AG04450 (cell line): ENCODE data around the gene DHRS1. TPM values are rescaled to one million over a fixed set of nuclear protein-coding genes. Genes with fewer than 3 reads are reported as not detected.

Source experiments
- CTCF ChIA-PET: fragments of 300-600, 350-600 bp; formaldehyde crosslinking; extraction: SDS; loops from one replicate; lab custom pipeline; 2022; ENCODE audit warnings: antibody characterized with exemption, inconsistent platforms; lab: Charles Lee
- POLR2A ChIA-PET: fragments of 350-600 bp; formaldehyde crosslinking; extraction: SDS; loops from one replicate; lab custom pipeline; 2021; ENCODE audit warnings: antibody characterized with exemption, inconsistent platforms; lab: Yijun Ruan, JAX
- DNase-seq: peaks from one replicate; pipeline ENCODE4 v3.0.0-alpha.2; 2011; ENCODE audit warnings: low read depth, low spot score
- H3K27ac ChIP-seq: one replicate; pipeline ENCODE4 v1.5.1; 2012; ENCODE audit warnings: low read depth, low read length, control low read depth
- H3K27me3 ChIP-seq: one replicate; pipeline ENCODE4 v1.6.0; 2012; ENCODE audit warnings: low read length; ENCODE audit not compliant: control insufficient read depth, insufficient read depth
- H3K4me3 ChIP-seq: 2 replicates; pipeline ENCODE4 v1.5.1; 2011; ENCODE audit warnings: mild to moderate bottlenecking, low read depth, low read length, control low read depth
- H3K9me3 ChIP-seq: 2 replicates; pipeline ENCODE4 v1.5.1; 2012; ENCODE audit warnings: low read length; ENCODE audit not compliant: control insufficient read depth, insufficient read depth
- polyA plus RNA-seq: library from polyadenylated mRNA; depleted of rRNA; stranded (reverse); fragments of >200 nt; gene quantifications from 2 replicates; pipeline ENCODE4 v1.2.3, GENCODE V29; 2011
- TF ChIP-seq, protein P1 (sequence below): IDR thresholded peaks from 2 replicates; pipeline ENCODE4 v1.5.1; 2011; ENCODE audit warnings: low read depth, low read length, control low read depth, inconsistent platforms

The DHRS1 gene
- polyA plus RNA-seq, 1 experiment: 33.8 TPM

DNA sequence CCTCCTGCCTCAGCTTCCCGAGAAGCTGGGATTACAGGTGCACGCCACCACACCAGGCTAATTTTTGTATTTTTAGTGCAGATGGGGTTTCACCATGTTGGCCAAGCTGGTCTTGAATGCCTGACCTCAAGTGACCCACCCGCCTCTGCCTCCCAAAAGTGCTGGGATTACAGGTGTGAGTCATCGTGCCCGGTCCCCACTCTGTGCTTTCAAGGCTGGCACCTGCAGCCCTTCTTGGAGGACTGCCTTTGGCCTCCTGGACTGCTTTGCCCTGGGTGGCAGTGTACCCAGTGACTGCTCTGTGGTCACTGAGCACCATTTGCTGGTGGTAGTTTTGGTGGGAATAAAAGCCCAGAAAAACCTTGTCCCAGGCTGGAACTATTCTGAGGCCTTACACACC is 12.6 kb downstream of the DHRS1 start:
- POLR2A ChIA-PET: interaction anchor here (0.8 kb wide), 1 partner anchor 44 kb away, joined by 4 read pairs; no protein-coding TSS in a partner anchor
- DNase-seq: no peak
- Histone ChIP-seq H3K27ac (no peak overlapping the region), H3K4me3 (no peak overlapping the region), H3K27me3 (no peaks in the 10 kb centered on the region), H3K9me3 (no peaks in the 10 kb centered on the region)
- CTCF ChIA-PET: no interaction called here
- TF ChIP-seq, protein P1, sequence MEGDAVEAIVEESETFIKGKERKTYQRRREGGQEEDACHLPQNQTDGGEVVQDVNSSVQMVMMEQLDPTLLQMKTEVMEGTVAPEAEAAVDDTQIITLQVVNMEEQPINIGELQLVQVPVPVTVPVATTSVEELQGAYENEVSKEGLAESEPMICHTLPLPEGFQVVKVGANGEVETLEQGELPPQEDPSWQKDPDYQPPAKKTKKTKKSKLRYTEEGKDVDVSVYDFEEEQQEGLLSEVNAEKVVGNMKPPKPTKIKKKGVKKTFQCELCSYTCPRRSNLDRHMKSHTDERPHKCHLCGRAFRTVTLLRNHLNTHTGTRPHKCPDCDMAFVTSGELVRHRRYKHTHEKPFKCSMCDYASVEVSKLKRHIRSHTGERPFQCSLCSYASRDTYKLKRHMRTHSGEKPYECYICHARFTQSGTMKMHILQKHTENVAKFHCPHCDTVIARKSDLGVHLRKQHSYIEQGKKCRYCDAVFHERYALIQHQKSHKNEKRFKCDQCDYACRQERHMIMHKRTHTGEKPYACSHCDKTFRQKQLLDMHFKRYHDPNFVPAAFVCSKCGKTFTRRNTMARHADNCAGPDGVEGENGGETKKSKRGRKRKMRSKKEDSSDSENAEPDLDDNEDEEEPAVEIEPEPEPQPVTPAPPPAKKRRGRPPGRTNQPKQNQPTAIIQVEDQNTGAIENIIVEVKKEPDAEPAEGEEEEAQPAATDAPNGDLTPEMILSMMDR: no peak

DNA sequence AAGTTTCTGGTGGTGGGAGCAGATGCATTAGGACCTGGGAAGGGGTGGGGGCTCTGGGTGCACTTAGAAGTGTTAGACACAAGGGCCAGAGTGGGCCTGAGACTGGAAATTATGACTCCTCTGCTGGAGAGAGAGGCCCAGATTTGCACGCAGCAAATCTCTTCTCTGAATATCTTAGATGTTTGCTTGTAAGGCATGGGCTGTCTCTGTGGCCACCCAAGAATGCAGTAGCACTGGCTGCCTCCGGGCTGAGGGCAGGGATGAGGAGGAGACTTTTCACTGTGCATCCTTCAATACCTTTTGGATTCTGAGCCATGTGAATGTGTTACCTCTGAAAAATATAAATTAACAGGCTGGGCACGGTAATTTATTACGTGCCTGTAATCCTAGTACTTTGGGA is 14.2 kb downstream of the DHRS1 start:
- H3K4me3 ChIP-seq: no peak overlapping the region
- no peaks in the 10 kb centered on the region for H3K9me3 ChIP-seq
- CTCF ChIA-PET: interaction anchor here (3.6 kb wide), 1 partner anchor 12 kb away, joined by 20 read pairs; no protein-coding TSS in a partner anchor
- TF ChIP-seq, protein P1: no peak
- no peaks in the 10 kb centered on the region for H3K27me3 ChIP-seq
- DNase-seq: no peak
- POLR2A ChIA-PET: no interaction called here
- no peak overlapping the region for H3K27ac ChIP-seq

DNA sequence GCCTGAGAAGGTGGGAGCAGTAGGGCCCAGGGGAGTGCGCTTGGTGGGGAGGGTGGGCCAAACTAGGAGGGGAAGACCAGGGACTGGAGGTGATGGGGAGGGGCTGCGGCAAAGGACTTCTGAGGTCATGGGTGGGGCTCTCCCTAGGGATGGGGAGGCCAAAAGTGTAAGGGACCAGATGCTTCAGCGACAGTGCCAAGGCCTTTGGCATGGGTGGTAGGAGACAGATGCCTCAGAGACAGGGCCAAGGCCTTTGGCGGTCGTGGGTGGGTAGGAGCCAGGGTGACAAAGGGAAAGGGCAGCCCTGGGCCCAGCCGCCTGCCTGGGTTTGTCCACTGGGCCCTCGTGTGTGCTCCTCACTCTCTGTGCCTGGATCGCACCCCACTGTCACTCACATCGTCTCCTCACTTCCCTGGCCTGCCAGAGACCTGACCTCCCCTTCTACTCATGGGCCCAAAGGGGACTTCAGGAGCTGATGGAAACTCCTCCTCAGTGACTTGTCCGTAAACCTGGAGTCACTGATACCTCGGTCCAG is 15.0 kb downstream of the DHRS1 start:
- CTCF ChIA-PET: interaction anchor here (1.1 to 3.6 kb wide), 2 partner anchors 13 to 24 kb away, joined by 6 to 20 read pairs; partner anchors contain the start of gene CIDEB
- H3K9me3 ChIP-seq: no peaks in the 10 kb centered on the region
- TF ChIP-seq, protein P1: no peak
- POLR2A ChIA-PET: no interaction called here
- no peaks in the 10 kb centered on the region for H3K27me3 ChIP-seq
- H3K27ac ChIP-seq: no peak overlapping the region
- no peak for DNase-seq
- no peak overlapping the region for H3K4me3 ChIP-seq

DNA sequence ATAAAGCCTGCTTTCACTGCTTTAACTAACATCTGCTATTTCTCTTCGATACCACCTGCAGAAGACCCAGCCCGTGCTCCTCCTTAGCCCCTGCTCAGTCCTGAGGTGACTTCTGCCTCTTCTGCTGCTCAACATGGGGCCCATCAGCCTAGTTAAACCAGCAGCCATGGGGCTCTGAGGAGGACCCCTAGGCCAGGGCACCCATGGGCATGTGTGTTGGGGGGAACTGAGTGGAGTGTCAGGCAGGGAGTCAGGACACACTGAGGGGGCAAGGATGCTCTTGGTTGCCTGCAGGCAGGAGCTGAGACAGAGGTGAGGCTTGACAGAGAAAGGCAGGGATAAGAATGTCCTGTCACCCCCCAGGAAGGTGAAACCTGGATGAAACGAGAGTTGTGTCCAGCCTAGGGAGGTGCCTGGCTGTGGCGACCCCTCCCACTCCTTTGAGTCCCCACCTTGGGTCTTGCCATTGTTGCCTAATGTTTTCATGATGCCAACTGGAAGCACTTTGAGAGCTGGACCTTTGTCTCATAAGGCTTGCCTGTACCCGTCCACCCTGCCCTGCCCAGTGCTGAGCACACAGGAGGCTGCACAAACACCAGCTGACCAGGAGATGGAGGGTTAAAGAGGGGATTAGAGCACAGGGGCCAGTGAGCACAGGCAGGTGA is 15.7 kb downstream of the DHRS1 start:
- Histone ChIP-seq H3K27me3 (no peaks in the 10 kb centered on the region), H3K9me3 (no peaks in the 10 kb centered on the region), H3K4me3 (no peak overlapping the region), H3K27ac (no peak overlapping the region)
- TF ChIP-seq, protein P1: no peak
- DNase-seq: no peak
- POLR2A ChIA-PET: no interaction called here
- CTCF ChIA-PET: interaction anchor here (0.7 to 3.6 kb wide), 3 partner anchors 13 to 1297 kb away, joined by 3 to 20 read pairs (median 6); partner anchors contain the start of gene CIDEB

DNA sequence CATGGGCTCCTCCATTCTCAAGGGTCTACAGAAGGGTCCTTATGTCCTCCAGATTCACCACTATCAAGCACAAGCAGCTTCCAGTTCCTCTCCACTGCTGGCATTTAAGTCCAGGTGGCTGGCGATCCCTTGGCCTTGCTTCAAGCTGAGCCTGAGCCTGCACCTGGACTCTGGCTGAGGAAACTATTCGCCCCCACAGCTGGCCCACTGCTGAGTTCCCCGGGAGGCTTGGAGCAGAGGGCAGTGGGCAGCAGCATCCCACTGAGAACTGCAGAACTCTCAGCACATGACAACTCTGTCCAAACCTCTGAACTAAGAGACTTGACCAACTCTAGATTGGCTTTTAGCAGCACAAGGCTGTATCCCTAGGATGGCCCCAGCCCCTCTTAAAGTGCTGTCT is 16.8 kb downstream of the DHRS1 start:
- ChIA-PET CTCF (interaction anchor here (1.0 to 3.6 kb wide), 3 partner anchors 15 to 149 kb away, joined by 4 to 20 read pairs (median 4); partner anchors contain the start of gene CIDEB), POLR2A (no interaction called here)
- no peaks in the 10 kb centered on the region for H3K9me3 ChIP-seq
- TF ChIP-seq, protein P1: no peak
- H3K27me3 ChIP-seq: no peaks in the 10 kb centered on the region
- DNase-seq: no peak
- H3K4me3 ChIP-seq: no peak overlapping the region
- no peak overlapping the region for H3K27ac ChIP-seq
